MV-4-11 (cell line): Measurements from ENCODE around the gene PIR.
A peak's percentile ranks its signal among the peaks of the same experiment; 100 is the strongest.

Experiments used
- DNase-seq: peaks from one replicate; lab custom pipeline; 2025; lab: John Stamatoyannopoulos, UW

Gene PIR

DNA sequence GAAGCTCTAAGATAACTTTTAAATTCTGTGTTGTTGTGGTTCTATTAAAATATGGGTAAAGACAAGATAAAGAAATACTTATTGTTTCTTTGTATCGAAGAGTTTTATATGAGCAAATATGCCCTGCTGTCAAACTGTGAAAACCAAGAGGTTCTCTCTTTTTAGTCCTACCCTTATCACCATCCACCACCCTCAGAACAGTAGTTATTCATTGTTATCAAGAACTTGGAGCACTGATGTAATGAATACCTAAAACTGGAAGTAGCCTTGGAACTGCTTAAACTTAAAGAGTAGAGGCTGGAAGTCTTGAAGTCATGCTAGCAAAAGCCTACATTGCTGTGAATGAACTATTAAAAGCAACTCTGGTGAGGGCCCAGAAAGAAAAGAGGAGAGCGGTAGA lies 9.2 kb downstream of the PIR start:
- no peak for DNase-seq

DNA sequence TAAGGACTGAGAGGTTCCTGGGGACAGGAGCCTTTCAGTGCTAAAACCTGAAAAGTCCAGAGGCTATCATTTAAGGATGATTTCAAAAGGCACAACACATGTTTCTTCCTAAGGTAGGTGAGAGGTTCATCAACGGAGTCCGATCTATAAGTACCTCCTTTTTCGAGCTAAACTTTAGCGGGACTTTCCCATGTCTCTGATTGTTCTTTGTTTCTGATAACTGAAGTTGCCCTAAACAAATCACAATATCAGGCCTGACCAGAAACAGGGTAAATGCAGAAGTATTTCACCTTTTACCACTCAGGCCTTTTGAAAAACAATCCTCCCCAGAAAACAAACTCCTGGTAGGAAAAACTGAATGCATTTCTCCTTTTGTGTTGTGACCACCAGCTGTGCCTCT lies 17.6 kb downstream of the PIR start:
- DNase-seq: no peak

DNA sequence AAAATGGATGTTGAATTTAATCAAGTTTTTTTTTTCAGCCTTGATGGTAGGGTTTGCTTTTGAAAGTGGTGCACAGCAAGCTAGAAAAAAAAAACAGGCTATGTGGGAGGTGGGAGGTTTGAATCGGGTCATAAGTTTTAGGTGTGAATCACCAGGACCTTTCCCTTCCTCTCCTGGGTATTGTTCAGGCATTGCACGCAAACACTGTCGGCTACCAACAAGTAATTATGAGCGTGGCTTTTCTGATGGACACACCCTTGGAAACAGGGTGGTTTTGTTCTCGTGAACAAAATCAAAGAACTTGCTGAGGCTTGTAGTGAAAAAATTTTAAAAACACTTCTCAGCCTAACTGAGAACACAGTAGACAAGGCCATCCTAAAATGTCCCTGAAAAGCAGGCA lies 18.1 kb downstream of the PIR start:
- no peak for DNase-seq

- no peak for DNase-seq
These were observed 19.1 kb downstream of the PIR start for GRCh38 chrX:15474028-15474427.

- no peak for DNase-seq
These were observed 20.6 kb downstream of the PIR start for GRCh38 chrX:15472531-15472930.

- peak; percentile 89 for DNase-seq
These were observed 22.1 kb downstream of the PIR start for GRCh38 chrX:15471028-15471427.

- DNase-seq: no peak
These were observed 23.5 kb downstream of the PIR start for GRCh38 chrX:15469613-15470012.

DNA sequence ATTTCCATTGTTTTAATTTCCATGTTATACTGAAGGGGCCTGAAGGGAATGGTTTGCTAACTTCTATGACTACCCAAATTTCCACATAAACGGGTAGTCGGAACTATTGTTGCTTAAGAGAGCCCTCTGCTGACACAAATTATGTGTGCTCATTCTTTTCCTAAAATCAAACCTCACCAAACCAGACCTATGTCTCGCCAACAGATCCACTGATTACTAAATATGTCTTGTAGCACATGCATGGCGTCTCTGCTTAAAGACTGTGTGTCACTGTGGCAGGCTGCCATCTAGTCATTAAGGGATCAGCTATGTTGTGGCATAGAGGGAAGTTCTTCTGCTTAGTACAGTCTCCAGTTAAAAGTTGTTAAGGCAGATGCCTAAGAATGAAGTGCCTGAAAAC lies 25.1 kb downstream of the PIR start:
- peak; percentile 50 for DNase-seq

- DNase-seq: no peak
These were observed 27.1 kb downstream of the PIR start for GRCh38 chrX:15465896-15466651.

GRCh38 chrX:15465347-15465746 lies 27.8 kb downstream of the PIR start:
- peak; percentile 0 for DNase-seq

DNA sequence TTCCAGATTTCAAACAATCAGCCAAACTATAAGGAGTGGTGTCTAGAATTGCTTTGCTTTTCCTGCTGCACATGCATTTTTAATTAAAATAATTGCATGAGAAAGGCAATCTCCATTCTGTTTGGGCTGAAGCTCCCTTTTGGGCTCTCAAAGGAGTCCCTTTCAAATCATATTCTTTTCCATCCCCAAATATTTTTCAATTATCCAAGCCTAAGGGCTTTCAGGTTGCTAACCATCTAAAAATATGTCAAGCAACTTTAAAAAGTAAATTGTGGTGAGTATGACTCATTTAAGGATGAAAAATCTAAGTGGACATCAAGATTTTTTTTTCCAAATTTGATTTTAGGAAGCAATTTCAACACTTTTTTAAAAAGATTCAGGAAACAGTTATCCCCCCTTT lies 28.4 kb downstream of the PIR start:
- DNase-seq: no peak

GRCh38 chrX:15451913-15452312 lies 41.2 kb downstream of the PIR start:
- no peak for DNase-seq

GRCh38 chrX:15448010-15448639 lies 45.0 kb downstream of the PIR start:
- no peak for DNase-seq

- no peak for DNase-seq
These were observed 51.7 kb downstream of the PIR start for GRCh38 chrX:15441464-15441863.

DNA sequence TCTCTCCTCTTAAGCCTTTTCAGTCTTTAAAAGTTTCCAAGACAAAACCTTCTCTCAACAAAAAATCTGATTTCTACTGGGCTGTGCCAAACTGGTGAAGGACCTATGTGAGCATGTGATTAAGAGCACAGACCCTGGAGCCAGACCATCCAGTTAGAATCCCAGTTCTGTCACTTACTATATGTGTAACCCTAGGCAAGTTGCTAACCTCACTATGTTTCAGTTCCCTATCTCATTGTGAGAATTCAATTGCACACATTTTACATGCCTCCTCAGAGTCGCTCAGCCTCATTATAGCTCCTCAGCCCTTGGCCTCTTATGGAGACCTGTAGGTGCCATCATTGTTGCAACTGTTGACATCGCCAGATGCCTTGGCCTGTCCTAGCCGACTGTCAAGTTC lies 54.8 kb downstream of the PIR start:
- peak; percentile 57 for DNase-seq

GRCh38 chrX:15437724-15438123 lies 55.4 kb downstream of the PIR start:
- no peak for DNase-seq

DNA sequence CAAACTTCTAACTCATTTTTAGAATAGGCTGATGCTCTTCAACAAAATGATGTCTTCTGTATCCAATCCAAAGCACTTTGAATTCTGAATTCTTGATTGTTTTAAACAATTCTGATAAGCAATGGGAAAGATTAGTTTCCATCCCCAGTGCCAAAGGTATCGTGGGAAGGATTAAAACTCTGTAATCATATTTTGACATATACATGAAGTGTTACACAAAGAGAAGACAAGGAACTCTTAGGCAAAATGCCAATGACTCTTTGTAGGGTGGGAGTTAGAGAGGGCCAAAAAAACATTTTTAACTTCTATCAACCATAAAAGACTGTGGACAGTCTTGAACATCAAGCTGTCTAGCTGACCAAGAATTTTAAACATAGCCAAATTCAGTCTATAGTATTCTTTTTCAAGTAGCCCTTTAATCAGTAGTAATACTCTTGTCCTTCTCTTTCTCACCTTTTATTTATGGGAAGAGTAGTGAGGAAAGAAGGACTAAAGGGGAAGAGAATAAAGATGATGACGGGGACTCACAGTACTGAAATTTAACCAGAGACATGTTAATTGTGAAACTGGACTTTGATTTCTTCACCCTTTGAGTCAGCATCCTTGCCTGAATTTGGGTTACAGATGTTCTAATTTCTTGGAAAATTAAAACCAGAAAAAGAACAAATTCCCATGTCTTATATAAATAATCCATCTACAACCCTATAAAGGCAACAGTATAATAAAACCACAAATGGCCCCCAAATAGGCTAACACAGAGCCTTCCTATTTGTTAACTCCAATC lies 57.1 kb downstream of the PIR start:
- no peak for DNase-seq

DNA sequence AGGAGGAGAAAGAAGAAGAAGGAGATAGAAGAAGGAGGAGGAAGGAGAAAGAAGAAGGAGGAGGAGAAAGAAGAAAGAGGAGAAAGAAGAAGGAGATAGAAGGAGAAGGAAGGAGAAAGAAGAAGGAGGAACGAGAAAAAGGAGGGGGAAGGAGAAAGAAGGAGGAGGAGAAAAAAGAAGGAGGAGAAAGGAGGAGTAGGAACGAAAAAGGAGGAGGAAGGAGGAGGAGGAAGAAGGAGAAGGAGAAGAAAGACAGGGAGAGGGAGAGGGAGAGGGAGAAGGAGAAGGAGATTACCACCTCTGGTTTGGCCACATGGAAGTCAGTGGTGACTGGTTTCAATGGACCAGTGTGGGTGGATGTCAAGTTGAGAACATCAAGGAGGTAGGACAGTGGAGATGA lies 58.9 kb downstream of the PIR start:
- no peak for DNase-seq

GRCh38 chrX:15430584-15430983 lies 62.5 kb downstream of the PIR start:
- no peak for DNase-seq

GRCh38 chrX:15430076-15430475 lies 63.1 kb downstream of the PIR start:
- DNase-seq: peak; percentile 24

- no peak for DNase-seq
These were observed 68.1 kb downstream of the PIR start for GRCh38 chrX:15425024-15425423.

- no peak for DNase-seq
These were observed 74.4 kb downstream of the PIR start for GRCh38 chrX:15418707-15419181.
